Measurements from ENCODE around the gene DEGS2. TPM values are rescaled to one million over a fixed set of nuclear protein-coding genes. Genes with fewer than 3 reads are reported as not detected.

The DEGS2 gene
- total and polyA plus RNA-seq, 2 of the 13 experiments (the other 11 are each of a cell fraction or from before 2014, with no cell fraction given), result 0.09 TPM

- H3K9ac ChIP-seq (ENCODE audit: insufficient read depth, low read depth, low read length), result no peak overlapping the region
- no peak overlapping the region; a peak in 1 of 6 replicates for H3K4me3 ChIP-seq (replicated peaks in 1 of 3; ENCODE audit: insufficient read depth in 1 of 3, low read depth in 2 of 3, low read length in 3 of 3)
- H4K20me1 ChIP-seq (ENCODE audit: insufficient read depth, low read length), result no peaks in the 10 kb centered on the region
- ATAC-seq (peak; percentile 89), FAIRE-seq (peak; percentile 99), DNase-seq (ENCODE audit: low spot score) (peak; percentile 96)
- H3K4me2 ChIP-seq (ENCODE audit: low read depth, low read length), result peak overlapping the region; percentile 53
- H3K4me1 ChIP-seq (ENCODE audit: insufficient read depth, low read length), result peaks cover 50% of the 10 kb centered on the region
- ChIA-PET CTCF (ENCODE audit: low intra/inter-chr PET ratio, low total read pairs) (no interaction called here), POLR2A (interaction anchor here (0.9 to 3.8 kb wide), 6 partner anchors 9 to 68 kb away, joined by 3 to 48 read pairs (median 22); no protein-coding TSS in a partner anchor)
- no peaks in the 10 kb centered on the region for H3K79me2 ChIP-seq (ENCODE audit: insufficient read depth, low read length)
- intact Hi-C loops (cut with micrococcal nuclease; ENCODE audit: unreplicated experiment), result loop anchor here (2.0 kb wide), 1 partner anchor 37 kb away; no protein-coding TSS in a partner anchor
- no peak overlapping the region for H2AFZ ChIP-seq (ENCODE audit: low read length)
- BruUV-seq (replicated peaks), result no TSS peak
- in situ Hi-C loops (cut with HindIII; ENCODE audit: extremely low pct_ligation_motif_present, low pct_unique_long_range_greater_than_20kb), result no loop called here
- peak overlapping the region; percentile 59 for H3K27ac ChIP-seq (ENCODE audit: extremely low read length, insufficient read depth, low read length)
- no peaks in the 10 kb centered on the region for H3K27me3 ChIP-seq (ENCODE audit: control insufficient read depth in 1 of 2, insufficient read depth in 2 of 2, low read length in 2 of 2)
- H3K9me3 ChIP-seq (ENCODE audit: low read length), result no peaks in the 10 kb centered on the region
- no peaks in the 10 kb centered on the region for H3K36me3 ChIP-seq (replicated peaks in 1 of 2; ENCODE audit: control insufficient read depth in 1 of 2, insufficient read depth in 2 of 2, low read length in 2 of 2)
- WGBS (ENCODE audit: low lambda C conversion rate), result 10% methylated on average over 4 of the region's 4 CpGs
- TF ChIP-seq EP300 (IDR thresholded peaks at IDR 0.05; ENCODE audit: low read depth in 2 of 2, low read length in 2 of 2), result peak in 1 of 2 experiments; percentile 79; a peak in 2 of 4 replicates
- TF ChIP-seq EP300 (CRISPR knock-in tag; IDR thresholded peaks at IDR 0.05; ENCODE audit: borderline replicate concordance), result peak; percentile 41; the same call in 1 of the 2 replicates
- no peak for TF ChIP-seq ZNF17 (CRISPR knock-in tag; IDR thresholded peaks at IDR 0.05)
- no peak for TF ChIP-seq NFE2L1 (CRISPR knock-in tag; IDR thresholded peaks at IDR 0.05; ENCODE audit: borderline replicate concordance)
- TF ChIP-seq MXI1 (IDR thresholded peaks at IDR 0.05; ENCODE audit: borderline replicate concordance, low read depth, low read length), result peak; percentile 41; the same call in 1 of the 3 replicates
- TF ChIP-seq TRIM24 (CRISPR knock-in tag; IDR thresholded peaks at IDR 0.05), result no peak
- peak; percentile 65 for TF ChIP-seq CREM (IDR thresholded peaks at IDR 0.05)
- TF ChIP-seq CREM (CRISPR knock-in tag; IDR thresholded peaks at IDR 0.05), result no peak
- no peak for TF ChIP-seq JUNB (CRISPR knock-in tag; IDR thresholded peaks at IDR 0.05; ENCODE audit: borderline replicate concordance)
- no peak for TF ChIP-seq HNRNPLL (IDR thresholded peaks at IDR 0.05; ENCODE audit: low read depth, low read length, poor library complexity, severe bottlenecking)
- TF ChIP-seq CEBPG (CRISPR knock-in tag; IDR thresholded peaks at IDR 0.05), result peak; percentile 98
- 0 out of 2 replicates have a peak, but pooled peaks have one; percentile 13 for TF ChIP-seq ZNF557 (CRISPR knock-in tag; IDR thresholded peaks at IDR 0.05)
- TF ChIP-seq SMC3 (IDR thresholded peaks at IDR 0.05; ENCODE audit: low read length), result no peak
- peak; percentile 97 for TF ChIP-seq ZNF362 (CRISPR knock-in tag; IDR thresholded peaks at IDR 0.05; ENCODE audit: borderline replicate concordance)
- 0 out of 2 replicates have a peak, but pooled peaks have one; percentile 35 for TF ChIP-seq ZFP37 (CRISPR knock-in tag; IDR thresholded peaks at IDR 0.05; ENCODE audit: borderline replicate concordance)
- TF ChIP-seq, protein P1, sequence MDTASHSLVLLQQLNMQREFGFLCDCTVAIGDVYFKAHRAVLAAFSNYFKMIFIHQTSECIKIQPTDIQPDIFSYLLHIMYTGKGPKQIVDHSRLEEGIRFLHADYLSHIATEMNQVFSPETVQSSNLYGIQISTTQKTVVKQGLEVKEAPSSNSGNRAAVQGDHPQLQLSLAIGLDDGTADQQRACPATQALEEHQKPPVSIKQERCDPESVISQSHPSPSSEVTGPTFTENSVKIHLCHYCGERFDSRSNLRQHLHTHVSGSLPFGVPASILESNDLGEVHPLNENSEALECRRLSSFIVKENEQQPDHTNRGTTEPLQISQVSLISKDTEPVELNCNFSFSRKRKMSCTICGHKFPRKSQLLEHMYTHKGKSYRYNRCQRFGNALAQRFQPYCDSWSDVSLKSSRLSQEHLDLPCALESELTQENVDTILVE (CRISPR knock-in tag; IDR thresholded peaks at IDR 0.05), result peak; percentile 81
- no peak for TF ChIP-seq ZNF652 (CRISPR knock-in tag; IDR thresholded peaks at IDR 0.05; ENCODE audit: borderline replicate concordance, low read depth)
- no peak for TF ChIP-seq ZNF558 (CRISPR knock-in tag; IDR thresholded peaks at IDR 0.05; ENCODE audit: borderline replicate concordance)
- TF ChIP-seq ZNF724P (CRISPR knock-in tag; IDR thresholded peaks at IDR 0.05; ENCODE audit: borderline replicate concordance), result no peak
- TF ChIP-seq ZNF644 (CRISPR knock-in tag; IDR thresholded peaks at IDR 0.05; ENCODE audit: low read depth), result peak; percentile 49; the same call in 1 of the 2 replicates
- no peak for TF ChIP-seq ZNF446 (CRISPR knock-in tag; IDR thresholded peaks at IDR 0.05)
- TF ChIP-seq, protein P2, sequence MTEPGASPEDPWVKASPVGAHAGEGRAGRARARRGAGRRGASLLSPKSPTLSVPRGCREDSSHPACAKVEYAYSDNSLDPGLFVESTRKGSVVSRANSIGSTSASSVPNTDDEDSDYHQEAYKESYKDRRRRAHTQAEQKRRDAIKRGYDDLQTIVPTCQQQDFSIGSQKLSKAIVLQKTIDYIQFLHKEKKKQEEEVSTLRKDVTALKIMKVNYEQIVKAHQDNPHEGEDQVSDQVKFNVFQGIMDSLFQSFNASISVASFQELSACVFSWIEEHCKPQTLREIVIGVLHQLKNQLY (CRISPR knock-in tag; IDR thresholded peaks at IDR 0.05), result peak; percentile 69
Observed at GRCh38 chr14:100203962-100204834, 44.8 kb upstream of the DEGS2 start.

Measured in HepG2 (cell line).